DOHH2 (cell line): ENCODE measurements around the gene BEND5.

Experiments used
- EZH2phosphoT487 ChIP-seq: fragments of 200-600 bp; sonication (generic); IDR thresholded peaks from 2 replicates; pipeline ENCODE4 v1.6.1; 2017; ENCODE audit warnings: borderline replicate concordance, mild to moderate bottlenecking, antibody characterized with exemption, low read length, moderate library complexity, mixed read lengths
- TF ChIP-seq, protein P1 (sequence below): fragments of 200-600 bp; sonication (generic); IDR thresholded peaks from one replicate; pipeline ENCODE4 v1.5.1; 2014; ENCODE audit warnings: antibody characterized with exemption, mild to moderate bottlenecking, low read depth, low read length; ENCODE audit not compliant: poor library complexity, severe bottlenecking

DNA sequence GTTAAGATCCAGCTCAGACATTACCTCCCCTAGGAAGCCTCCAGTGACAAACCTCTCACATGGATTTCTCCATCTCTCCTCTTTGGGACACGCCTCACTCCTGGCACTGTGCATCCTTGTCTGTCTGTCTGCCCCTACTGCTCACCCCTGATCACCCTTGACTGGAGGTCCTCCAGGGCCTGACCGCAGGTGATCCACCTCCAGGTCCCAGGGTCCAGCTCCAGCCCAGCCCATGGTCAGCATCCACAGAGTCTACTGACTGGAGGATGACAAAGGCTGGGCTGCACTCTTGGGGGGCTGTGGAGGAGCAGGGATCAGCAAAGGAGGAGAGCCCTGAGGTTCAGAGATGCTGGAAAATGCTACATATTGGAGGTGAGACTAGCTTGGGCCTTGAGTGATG, 65.8 kb downstream of the BEND5 start:
- TF ChIP-seq, protein P1, sequence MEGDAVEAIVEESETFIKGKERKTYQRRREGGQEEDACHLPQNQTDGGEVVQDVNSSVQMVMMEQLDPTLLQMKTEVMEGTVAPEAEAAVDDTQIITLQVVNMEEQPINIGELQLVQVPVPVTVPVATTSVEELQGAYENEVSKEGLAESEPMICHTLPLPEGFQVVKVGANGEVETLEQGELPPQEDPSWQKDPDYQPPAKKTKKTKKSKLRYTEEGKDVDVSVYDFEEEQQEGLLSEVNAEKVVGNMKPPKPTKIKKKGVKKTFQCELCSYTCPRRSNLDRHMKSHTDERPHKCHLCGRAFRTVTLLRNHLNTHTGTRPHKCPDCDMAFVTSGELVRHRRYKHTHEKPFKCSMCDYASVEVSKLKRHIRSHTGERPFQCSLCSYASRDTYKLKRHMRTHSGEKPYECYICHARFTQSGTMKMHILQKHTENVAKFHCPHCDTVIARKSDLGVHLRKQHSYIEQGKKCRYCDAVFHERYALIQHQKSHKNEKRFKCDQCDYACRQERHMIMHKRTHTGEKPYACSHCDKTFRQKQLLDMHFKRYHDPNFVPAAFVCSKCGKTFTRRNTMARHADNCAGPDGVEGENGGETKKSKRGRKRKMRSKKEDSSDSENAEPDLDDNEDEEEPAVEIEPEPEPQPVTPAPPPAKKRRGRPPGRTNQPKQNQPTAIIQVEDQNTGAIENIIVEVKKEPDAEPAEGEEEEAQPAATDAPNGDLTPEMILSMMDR = no peak
- TF ChIP-seq EZH2phosphoT487 = no peak
